Fibroblast of lung (primary cell): ENCODE measurements around the gene ABCA2.

Source experiments
- CTCF ChIP-seq, 2 donors: IDR thresholded peaks in 1 of 2; conservative IDR thresholded peaks in 1 of 2; 1 replicate in 1 of 2; 2 replicates in 1 of 2; pipeline ENCODE4 v1.5.1; 2011 to 2012; ENCODE audit warnings: low read length in 2 of 2, control low read depth in 1 of 2, inconsistent platforms in 1 of 2, low read depth in 1 of 2, mild to moderate bottlenecking in 1 of 2
- EZH2 ChIP-seq: IDR thresholded peaks from 2 replicates; pipeline ENCODE4 v1.5.1; 2012; ENCODE audit warnings: low read length, control low read depth, mild to moderate bottlenecking; ENCODE audit errors: missing control alignments

GRCh38 chr9:137040568-137040967 lies 12.5 kb upstream of the ABCA2 start:
- TF ChIP-seq CTCF (conservative IDR thresholded peaks at IDR 0.05 in 1 of 2, IDR thresholded peaks at IDR 0.05 in 1 of 2; ENCODE audit: low read depth in 1 of 2, low read length in 2 of 2) (no peak), EZH2 (no peak)
